Vagina (tissue), 2 donors: ENCODE results near the gene PARVB.

Experiments used
- CTCF ChIP-seq, 3 experiments: fragments of 450-650 bp in 2 of 3; fragments of 200-600 bp in 1 of 3; sonication (generic) in 1 of 3; IDR thresholded peaks; one replicate each; pipeline ENCODE4 v1.5.1; 2017 to 2019; ENCODE audit warnings: antibody characterized with exemption in 3 of 3, mild to moderate bottlenecking in 2 of 3, moderate library complexity in 2 of 3
- POLR2A ChIP-seq, 2 donors: fragments of 450-650 bp; IDR thresholded peaks; one replicate each; pipeline ENCODE4 v1.6.1; 2017; ENCODE audit warnings: antibody characterized with exemption in 2 of 2, mild to moderate bottlenecking in 2 of 2, moderate library complexity in 2 of 2
- POLR2AphosphoS5 ChIP-seq, 2 donors: sonication (generic); formaldehyde crosslinking; IDR thresholded peaks; one replicate each; pipeline ENCODE4 v1.9.0; 2017; ENCODE audit warnings: antibody characterized with exemption in 2 of 2, mild to moderate bottlenecking in 2 of 2, low read depth in 1 of 2; ENCODE audit not compliant: insufficient read depth in 1 of 2

GRCh38 chr22:44133161-44133560 is 109.1 kb downstream of the PARVB start:
- no peak for TF ChIP-seq CTCF (IDR thresholded peaks at IDR 0.05)
- no peak for TF ChIP-seq POLR2AphosphoS5 (IDR thresholded peaks at IDR 0.05; ENCODE audit: insufficient read depth in 1 of 2, low read depth in 1 of 2)
- no peak for TF ChIP-seq POLR2A (IDR thresholded peaks at IDR 0.05)
